HG03135 (cell line): Measurements from ENCODE around the gene ALG13.
"Not testable (repeated sequence)": the region's sequence is repeated elsewhere in the genome, so short reads cannot be mapped to it uniquely, and the experiment has no call there.

Experiments
- ATAC-seq: cut with Tn5 transposase; IDR thresholded peaks from one replicate; pipeline ENCODE4 v1.9.1; 2021; ENCODE audit warnings: mild to moderate bottlenecking, moderate library complexity; ENCODE audit not compliant: unreplicated experiment

The ALG13 gene

DNA sequence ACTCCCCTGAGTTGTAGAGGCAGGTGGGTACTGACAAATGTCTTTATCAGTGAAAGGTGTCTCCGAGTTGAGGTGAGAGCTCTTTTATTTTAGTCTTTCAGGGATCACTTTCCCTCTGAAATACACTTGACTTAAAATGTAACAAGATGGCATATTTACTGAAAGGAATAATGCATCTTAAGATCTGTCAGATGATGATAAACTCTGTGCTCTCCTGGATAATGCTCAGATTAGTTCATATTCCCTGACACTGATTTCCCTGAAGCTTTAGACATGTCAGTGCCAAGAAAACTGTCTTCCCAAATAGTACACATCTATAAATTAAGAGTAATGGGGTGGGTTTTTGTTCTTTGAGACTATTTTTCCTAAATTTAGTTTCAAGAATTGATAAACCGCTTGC, 75.5 kb downstream of the ALG13 start:
- ATAC-seq = no peak

DNA sequence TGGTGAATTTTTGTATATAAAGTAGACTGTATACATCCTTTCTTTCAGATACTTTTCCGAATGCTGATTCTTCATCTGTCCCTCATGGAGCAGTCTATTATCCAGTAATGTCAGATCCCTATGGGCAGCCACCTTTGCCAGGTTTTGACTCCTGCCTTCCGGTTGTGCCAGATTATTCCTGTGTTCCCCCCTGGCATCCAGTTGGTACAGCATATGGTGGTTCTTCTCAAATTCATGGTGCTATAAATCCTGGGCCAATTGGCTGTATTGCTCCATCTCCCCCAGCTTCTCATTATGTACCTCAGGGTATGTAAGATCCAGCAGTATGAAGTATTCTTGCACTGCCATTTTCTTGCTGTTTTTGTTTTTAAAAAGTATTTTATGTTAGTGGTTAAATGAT, 78.7 kb downstream of the ALG13 start:
- no peak for ATAC-seq

- no peak for ATAC-seq
These were observed 80.7 kb downstream of the ALG13 start for GRCh38 chrX:111761578-111762135.

GRCh38 chrX:111778591-111778990, 97.6 kb downstream of the ALG13 start:
- no peak for ATAC-seq

GRCh38 chrX:111779582-111779981, 98.6 kb downstream of the ALG13 start:
- no peak for ATAC-seq

- ATAC-seq = no peak
These were observed 103.7 kb downstream of the ALG13 start for GRCh38 chrX:111784667-111785066.

GRCh38 chrX:111790054-111790453, 109.1 kb downstream of the ALG13 start:
- not testable (repeated sequence) for ATAC-seq
